Nephron (organoid): ENCODE data around the gene SETSIP.

ENCODE experiments used
- H3K27ac Mint-ChIP-seq, 3 experiments: 2 replicates each; pipeline ENCODE4 v1.8.0; 2020; ENCODE audit warnings: mixed read lengths in 3 of 3, mild to moderate bottlenecking in 2 of 3, moderate library complexity in 1 of 3
- H3K27me3 Mint-ChIP-seq: 2 replicates; pipeline ENCODE4 v1.8.0; 2021; ENCODE audit warnings: low read depth, mild to moderate bottlenecking, moderate library complexity, mixed read lengths
- H3K36me3 Mint-ChIP-seq: 2 replicates; pipeline ENCODE4 v1.8.0; 2020; ENCODE audit warnings: low read depth, mixed read lengths
- H3K4me1 Mint-ChIP-seq: 2 replicates; pipeline ENCODE4 v1.8.0; 2020; ENCODE audit warnings: mixed read lengths
- H3K4me3 Mint-ChIP-seq, 3 experiments: 2 replicates each; pipeline ENCODE4 v1.8.0; 2020; ENCODE audit warnings: mild to moderate bottlenecking in 3 of 3, mixed read lengths in 3 of 3, moderate library complexity in 2 of 3
- H3K9me3 Mint-ChIP-seq: 2 replicates; pipeline ENCODE4 v1.8.0; 2020; ENCODE audit warnings: mixed read lengths
- TF ChIP-seq, protein P1 (sequence below), 3 experiments: fragments of 200-600 bp; sonication (generic); IDR thresholded peaks; one replicate each; pipeline ENCODE4 v1.5.0; 2021; ENCODE audit warnings: antibody characterized with exemption in 3 of 3; ENCODE audit not compliant: unreplicated experiment in 3 of 3

Gene SETSIP

DNA sequence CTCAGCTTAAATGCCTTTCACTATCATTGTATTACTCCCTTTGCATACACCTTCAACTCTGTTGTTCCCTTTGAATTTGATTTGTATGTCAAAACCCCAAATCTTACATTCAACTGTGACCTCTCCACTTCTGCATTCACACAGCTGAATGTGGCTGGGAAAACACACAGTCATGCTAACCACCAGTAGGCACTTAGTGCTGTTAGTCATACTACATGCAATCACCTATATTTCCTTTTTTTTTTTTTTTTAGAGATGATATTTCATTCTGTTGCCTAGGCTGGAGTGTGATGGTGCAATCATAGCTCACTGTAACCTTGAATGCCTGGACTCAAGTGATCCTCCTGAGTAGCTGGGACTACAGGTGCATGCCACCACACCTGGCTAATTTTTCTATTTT lies 21.1 kb upstream of the SETSIP start:
- Mint-ChIP-seq H3K4me1 (no peaks in the 10 kb centered on the region), H3K9me3 (no peaks in the 10 kb centered on the region), H3K27ac (no peak overlapping the region), H3K4me3 (no peak overlapping the region), H3K36me3 (peaks cover under 1% of the 10 kb centered on the region), H3K27me3 (no peaks in the 10 kb centered on the region)
- TF ChIP-seq, protein P1, sequence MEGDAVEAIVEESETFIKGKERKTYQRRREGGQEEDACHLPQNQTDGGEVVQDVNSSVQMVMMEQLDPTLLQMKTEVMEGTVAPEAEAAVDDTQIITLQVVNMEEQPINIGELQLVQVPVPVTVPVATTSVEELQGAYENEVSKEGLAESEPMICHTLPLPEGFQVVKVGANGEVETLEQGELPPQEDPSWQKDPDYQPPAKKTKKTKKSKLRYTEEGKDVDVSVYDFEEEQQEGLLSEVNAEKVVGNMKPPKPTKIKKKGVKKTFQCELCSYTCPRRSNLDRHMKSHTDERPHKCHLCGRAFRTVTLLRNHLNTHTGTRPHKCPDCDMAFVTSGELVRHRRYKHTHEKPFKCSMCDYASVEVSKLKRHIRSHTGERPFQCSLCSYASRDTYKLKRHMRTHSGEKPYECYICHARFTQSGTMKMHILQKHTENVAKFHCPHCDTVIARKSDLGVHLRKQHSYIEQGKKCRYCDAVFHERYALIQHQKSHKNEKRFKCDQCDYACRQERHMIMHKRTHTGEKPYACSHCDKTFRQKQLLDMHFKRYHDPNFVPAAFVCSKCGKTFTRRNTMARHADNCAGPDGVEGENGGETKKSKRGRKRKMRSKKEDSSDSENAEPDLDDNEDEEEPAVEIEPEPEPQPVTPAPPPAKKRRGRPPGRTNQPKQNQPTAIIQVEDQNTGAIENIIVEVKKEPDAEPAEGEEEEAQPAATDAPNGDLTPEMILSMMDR (IDR thresholded peaks at IDR 0.05; ENCODE audit: unreplicated experiment in 3 of 3), result no peak

DNA sequence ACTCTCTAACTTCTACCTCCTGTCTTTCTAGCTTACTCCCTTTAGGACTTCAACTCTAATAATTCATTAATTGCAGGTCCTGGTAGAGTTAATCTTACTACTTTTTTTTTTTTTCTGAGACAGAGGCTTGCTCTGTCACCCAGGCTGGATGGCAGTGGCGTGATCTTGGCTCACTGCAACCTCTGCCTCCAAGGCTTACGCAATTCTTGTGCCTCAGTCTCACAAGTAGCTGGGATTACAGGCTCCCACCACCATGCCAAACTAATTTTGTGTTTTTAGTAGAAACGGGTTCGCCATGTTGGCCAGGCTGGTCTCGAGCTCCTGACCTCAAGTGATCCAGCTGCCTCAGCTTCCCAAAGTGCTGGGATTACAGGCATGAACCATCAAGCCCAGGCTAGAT lies 20.7 kb upstream of the SETSIP start:
- Mint-ChIP-seq H3K9me3 (no peaks in the 10 kb centered on the region), H3K27me3 (no peaks in the 10 kb centered on the region), H3K4me1 (no peaks in the 10 kb centered on the region), H3K4me3 (no peak overlapping the region), H3K27ac (no peak overlapping the region), H3K36me3 (peaks cover 5% of the 10 kb centered on the region)
- TF ChIP-seq, protein P1 (IDR thresholded peaks at IDR 0.05; ENCODE audit: unreplicated experiment in 3 of 3), result no peak

DNA sequence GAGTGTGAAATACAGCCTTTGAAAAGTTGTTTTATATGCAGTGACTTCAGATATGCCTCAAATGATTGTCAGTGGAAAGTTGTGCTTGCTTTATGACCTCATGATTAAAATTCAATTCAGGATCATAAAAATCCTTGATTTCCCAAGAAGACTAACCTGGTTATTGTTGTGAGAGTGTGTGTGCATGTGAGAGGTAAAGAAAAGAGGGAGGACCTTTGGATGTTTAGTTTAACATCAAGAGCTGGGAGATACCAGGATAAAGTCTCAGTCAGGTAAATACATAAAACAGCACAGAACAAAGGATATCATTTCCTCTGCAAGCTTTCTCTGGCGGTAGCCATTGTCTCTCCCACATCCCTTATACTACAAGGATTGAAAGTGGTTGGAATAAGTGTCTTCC lies 19.4 kb upstream of the SETSIP start:
- Mint-ChIP-seq H3K27ac (no peak overlapping the region), H3K4me3 (no peak overlapping the region), H3K36me3 (peaks cover 13% of the 10 kb centered on the region), H3K4me1 (no peaks in the 10 kb centered on the region), H3K9me3 (no peaks in the 10 kb centered on the region), H3K27me3 (no peaks in the 10 kb centered on the region)
- TF ChIP-seq, protein P1 (IDR thresholded peaks at IDR 0.05; ENCODE audit: unreplicated experiment in 3 of 3), result no peak

DNA sequence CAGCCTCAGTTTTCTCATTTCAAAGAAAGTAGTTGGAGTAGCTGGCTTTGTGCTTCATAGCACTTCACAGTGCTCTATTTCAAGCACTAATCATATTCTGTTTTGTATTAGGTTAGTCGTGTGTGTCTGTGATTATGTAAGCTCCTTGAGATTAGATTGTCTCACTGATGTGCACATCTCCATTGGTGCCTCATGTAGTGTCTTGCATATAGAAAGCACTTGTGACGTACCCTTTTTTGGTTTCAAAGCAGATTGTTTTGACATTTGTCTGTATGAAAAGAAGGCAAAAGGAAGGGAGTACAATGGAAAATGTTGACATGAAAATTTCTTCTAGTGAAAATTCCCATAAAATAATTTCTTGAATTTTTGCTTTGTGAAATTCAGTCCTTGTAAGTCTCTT lies 18.9 kb upstream of the SETSIP start:
- H3K9me3 Mint-ChIP-seq, result no peaks in the 10 kb centered on the region
- peaks cover 13% of the 10 kb centered on the region for H3K36me3 Mint-ChIP-seq
- no peak overlapping the region for H3K27ac Mint-ChIP-seq
- H3K4me1 Mint-ChIP-seq, result no peaks in the 10 kb centered on the region
- H3K27me3 Mint-ChIP-seq, result no peaks in the 10 kb centered on the region
- H3K4me3 Mint-ChIP-seq, result no peak overlapping the region
- TF ChIP-seq, protein P1 (IDR thresholded peaks at IDR 0.05; ENCODE audit: unreplicated experiment in 3 of 3), result no peak

DNA sequence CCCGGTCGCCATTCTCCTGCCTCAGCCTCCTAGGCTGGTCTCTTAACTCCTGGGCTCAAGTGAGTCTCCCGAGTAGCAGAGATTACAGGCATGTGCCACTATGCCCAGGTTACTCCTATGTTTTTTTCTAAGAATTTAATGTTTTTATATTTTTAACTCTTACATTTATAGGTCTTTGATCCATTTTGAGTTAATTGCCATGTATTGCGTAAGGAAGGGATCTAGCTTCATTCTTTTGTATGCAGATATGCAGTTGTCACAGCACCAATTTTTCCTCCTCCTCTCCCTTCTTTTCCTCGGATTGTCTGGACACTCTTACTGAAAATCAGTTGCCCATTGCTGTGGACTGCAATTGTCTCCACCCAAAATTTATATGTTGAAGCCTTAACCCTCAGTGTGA lies 16.4 kb upstream of the SETSIP start:
- peaks cover 2% of the 10 kb centered on the region for H3K9me3 Mint-ChIP-seq
- peaks cover 19% of the 10 kb centered on the region for H3K36me3 Mint-ChIP-seq
- H3K27me3 Mint-ChIP-seq, result no peaks in the 10 kb centered on the region
- H3K4me3 Mint-ChIP-seq, result no peak overlapping the region
- TF ChIP-seq, protein P1 (IDR thresholded peaks at IDR 0.05; ENCODE audit: unreplicated experiment in 3 of 3), result no peak
- no peak overlapping the region for H3K27ac Mint-ChIP-seq
- H3K4me1 Mint-ChIP-seq, result no peaks in the 10 kb centered on the region

DNA sequence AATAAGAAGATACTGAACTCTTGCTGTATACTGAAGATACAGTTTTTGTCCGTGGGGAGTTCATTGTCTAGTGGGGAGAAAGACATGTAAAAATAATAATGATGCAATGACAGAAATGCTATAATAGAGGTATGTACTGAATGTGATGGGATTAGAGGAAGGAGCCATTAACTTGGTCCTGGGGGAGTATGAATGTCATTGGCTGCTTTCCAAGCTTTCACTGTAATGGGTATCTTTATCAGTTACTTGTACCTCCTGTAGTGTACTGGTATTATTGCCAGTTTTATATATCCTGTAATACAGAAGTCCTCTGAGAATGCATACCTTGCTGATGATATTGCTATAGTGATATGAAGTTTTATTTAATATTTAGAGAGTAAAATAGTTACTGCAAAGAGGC lies 12.3 kb upstream of the SETSIP start:
- TF ChIP-seq, protein P1 (IDR thresholded peaks at IDR 0.05; ENCODE audit: unreplicated experiment in 3 of 3), result no peak
- peaks cover 43% of the 10 kb centered on the region for H3K36me3 Mint-ChIP-seq
- H3K9me3 Mint-ChIP-seq, result peaks cover 31% of the 10 kb centered on the region
- H3K4me3 Mint-ChIP-seq, result no peak overlapping the region
- H3K27ac Mint-ChIP-seq, result no peak overlapping the region
- no peaks in the 10 kb centered on the region for H3K4me1 Mint-ChIP-seq
- no peaks in the 10 kb centered on the region for H3K27me3 Mint-ChIP-seq
